Ectodermal cell (in vitro differentiated cells): Measurements from ENCODE around the gene ZSCAN30.

Experiments used
- H3K27ac ChIP-seq: 2 replicates; pipeline ENCODE4 v1.7.0; 2013; ENCODE audit warnings: mild to moderate bottlenecking, low read depth, low read length; ENCODE audit not compliant: insufficient read depth, poor library complexity, severe bottlenecking
- H3K27me3 ChIP-seq: 2 replicates; pipeline ENCODE4 v1.7.0; 2013; ENCODE audit warnings: mild to moderate bottlenecking, low read length; ENCODE audit not compliant: insufficient read depth, control insufficient read depth, poor library complexity, severe bottlenecking
- H3K36me3 ChIP-seq: one replicate; pipeline ENCODE4 v1.7.0; 2013; ENCODE audit warnings: low read length; ENCODE audit not compliant: control insufficient read depth, insufficient read depth
- H3K4me1 ChIP-seq: one replicate; pipeline ENCODE4 v1.7.0; 2013; ENCODE audit warnings: low read length; ENCODE audit not compliant: control insufficient read depth, insufficient read depth
- H3K4me3 ChIP-seq: 2 replicates; pipeline ENCODE4 v1.7.0; 2013; ENCODE audit warnings: low read depth, low read length, control low read depth; ENCODE audit not compliant: insufficient read depth
- H3K9me3 ChIP-seq: 2 replicates; pipeline ENCODE4 v1.7.0; 2013; ENCODE audit warnings: mild to moderate bottlenecking, low read length, moderate library complexity; ENCODE audit not compliant: control insufficient read depth
- WGBS, 2 experiments: methylation state at CpG; one replicate each; pipeline ENCODE4 v1.1.7; 2013; ENCODE audit warnings: missing lambda C conversion rate in 2 of 2; 5-methylcytosine and 5-hydroxymethylcytosine counted together

ZSCAN30 gene

GRCh38 chr18:35322486-35323458 lies 32.7 kb upstream of the ZSCAN30 start:
- no peak overlapping the region for H3K4me3 ChIP-seq
- WGBS, 2 experiments = 79 to 99% methylated on average over 1 to 3 of the region's 3 CpGs
- H3K27ac ChIP-seq = no peak overlapping the region
- H3K36me3 ChIP-seq = no peaks in the 10 kb centered on the region
- peaks cover 7% of the 10 kb centered on the region for H3K4me1 ChIP-seq
- H3K9me3 ChIP-seq = no peaks in the 10 kb centered on the region
- no peaks in the 10 kb centered on the region for H3K27me3 ChIP-seq

- H3K27me3 ChIP-seq = no peaks in the 10 kb centered on the region
- peaks cover 19% of the 10 kb centered on the region for H3K36me3 ChIP-seq
- H3K9me3 ChIP-seq = no peaks in the 10 kb centered on the region
- no peak overlapping the region for H3K27ac ChIP-seq
- 91 to 100% methylated on average over 2 of the region's 2 CpGs for WGBS, 2 experiments
- no peak overlapping the region for H3K4me3 ChIP-seq
- H3K4me1 ChIP-seq = no peaks in the 10 kb centered on the region
These were observed 21.5 kb upstream of the ZSCAN30 start for GRCh38 chr18:35311496-35311895.

- Histone ChIP-seq H3K27ac (no peak overlapping the region), H3K4me3 (no peak overlapping the region), H3K36me3 (peaks cover 52% of the 10 kb centered on the region), H3K27me3 (no peaks in the 10 kb centered on the region), H3K9me3 (peaks cover 2% of the 10 kb centered on the region), H3K4me1 (no peaks in the 10 kb centered on the region)
- 97 to 100% methylated on average over 1 to 5 of the region's 5 CpGs for WGBS, 2 experiments
These were observed 16.7 kb upstream of the ZSCAN30 start for GRCh38 chr18:35306588-35307250.

GRCh38 chr18:35303610-35304009 lies 13.6 kb upstream of the ZSCAN30 start:
- 88 to 97% methylated on average over 4 of the region's 4 CpGs for WGBS, 2 experiments

GRCh38 chr18:35296060-35296459 lies 6.0 kb upstream of the ZSCAN30 start:
- no peak overlapping the region for H3K4me3 ChIP-seq
- peaks cover 25% of the 10 kb centered on the region for H3K36me3 ChIP-seq

More at GRCh38 chr18:35303610-35304009, 13.6 kb upstream of the ZSCAN30 start:
- peaks cover 59% of the 10 kb centered on the region for H3K36me3 ChIP-seq
- peaks cover 2% of the 10 kb centered on the region for H3K9me3 ChIP-seq
- no peak overlapping the region for H3K4me3 ChIP-seq
- H3K27ac ChIP-seq = no peak overlapping the region
- H3K27me3 ChIP-seq = no peaks in the 10 kb centered on the region
- H3K4me1 ChIP-seq = no peaks in the 10 kb centered on the region

GRCh38 chr18:35291166-35291565 lies 1.1 kb upstream of the ZSCAN30 start:
- Histone ChIP-seq H3K4me1 (peaks cover 5% of the 10 kb centered on the region), H3K36me3 (no peaks in the 10 kb centered on the region), H3K27ac (no peak overlapping the region), H3K27me3 (no peaks in the 10 kb centered on the region), H3K4me3 (peak overlapping the region; percentile 85), H3K9me3 (no peaks in the 10 kb centered on the region)
- 95 to 96% methylated on average over 2 of the region's 2 CpGs for WGBS, 2 experiments

More at GRCh38 chr18:35296060-35296459, 6.0 kb upstream of the ZSCAN30 start:
- WGBS, 2 experiments = 98% methylated on average over 2 of the region's 2 CpGs
- no peaks in the 10 kb centered on the region for H3K27me3 ChIP-seq
- H3K9me3 ChIP-seq = no peaks in the 10 kb centered on the region
- no peak overlapping the region for H3K27ac ChIP-seq
- peaks cover 1% of the 10 kb centered on the region for H3K4me1 ChIP-seq

- H3K9me3 ChIP-seq = peaks cover 3% of the 10 kb centered on the region
- peak overlapping the region; percentile 85 for H3K4me3 ChIP-seq
- WGBS, 2 experiments = 6 to 8% methylated on average over 8 of the region's 8 CpGs
- H3K27ac ChIP-seq = no peak overlapping the region
- H3K27me3 ChIP-seq = no peaks in the 10 kb centered on the region
- peaks cover 3% of the 10 kb centered on the region for H3K36me3 ChIP-seq
- H3K4me1 ChIP-seq = peaks cover 5% of the 10 kb centered on the region
These were observed 319 bp downstream of the ZSCAN30 start for GRCh38 chr18:35289727-35290093.

- Histone ChIP-seq H3K9me3 (peaks cover 4% of the 10 kb centered on the region), H3K36me3 (peaks cover 7% of the 10 kb centered on the region), H3K4me3 (peak overlapping the region; percentile 85), H3K27ac (no peak overlapping the region), H3K4me1 (peaks cover 5% of the 10 kb centered on the region), H3K27me3 (no peaks in the 10 kb centered on the region)
- WGBS, 2 experiments = 68 to 78% methylated on average over 6 of the region's 6 CpGs
These were observed 736 bp downstream of the ZSCAN30 start for GRCh38 chr18:35289293-35289692.

- H3K9me3 ChIP-seq = peaks cover 4% of the 10 kb centered on the region
- H3K27ac ChIP-seq = no peak overlapping the region
- H3K36me3 ChIP-seq = peaks cover 17% of the 10 kb centered on the region
- no peak overlapping the region for H3K4me3 ChIP-seq
- no peaks in the 10 kb centered on the region for H3K4me1 ChIP-seq
- no peaks in the 10 kb centered on the region for H3K27me3 ChIP-seq
- 91 to 96% methylated on average over 3 of the region's 3 CpGs for WGBS, 2 experiments
These were observed 5.2 kb downstream of the ZSCAN30 start for GRCh38 chr18:35284841-35285240.
